GM12872 (cell line): ENCODE results near the gene PLIN5.

Source experiments
- CTCF ChIP-seq: IDR thresholded peaks from 3 replicates; pipeline ENCODE4 v1.5.1; 2011; ENCODE audit warnings: low read depth, mild to moderate bottlenecking, low read length, moderate library complexity; ENCODE audit not compliant: insufficient read depth

The PLIN5 gene

DNA sequence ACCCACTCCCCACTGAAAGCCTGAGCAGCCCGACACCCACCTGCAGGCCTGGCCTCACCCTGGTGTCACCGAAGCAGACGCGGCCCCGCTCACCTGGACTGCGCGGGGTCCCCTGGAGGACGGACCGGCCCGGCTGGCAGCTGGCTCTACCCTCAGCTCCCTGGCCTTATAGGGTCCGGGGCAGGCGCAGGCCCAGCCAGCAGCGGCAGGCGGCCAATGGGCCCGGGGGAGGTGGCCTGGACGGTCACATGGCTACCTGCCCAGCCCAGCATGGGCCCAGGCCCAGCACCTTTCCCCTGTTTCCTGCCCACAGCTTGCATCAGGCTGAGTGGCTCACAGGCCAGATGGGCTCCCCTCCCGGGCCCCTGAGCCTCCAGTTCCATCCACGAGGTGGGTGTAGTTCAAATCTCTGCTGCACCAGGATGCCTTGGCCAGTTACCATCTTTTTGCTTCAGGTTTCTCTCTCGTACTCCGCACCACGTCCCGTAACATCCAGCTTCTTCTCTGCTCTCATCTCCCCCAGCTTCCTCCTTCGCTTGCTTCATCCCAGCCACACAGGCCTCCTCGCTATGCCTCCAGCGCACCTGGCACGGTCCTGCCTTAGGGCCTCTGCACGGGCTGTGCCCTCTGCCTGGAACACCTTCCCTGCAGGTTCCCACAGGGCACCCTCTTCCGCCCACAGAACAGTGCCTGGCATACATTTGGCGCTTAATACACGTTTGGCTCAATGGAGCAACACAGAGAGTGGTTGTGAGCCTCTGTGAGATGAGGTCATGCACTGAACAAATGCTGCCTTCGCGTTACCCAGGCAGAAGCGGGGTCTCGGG, 16.5 kb downstream of the PLIN5 start, which contains the start of gene PLIN4:
Gene PLIN4, minus strand, starts transcription at position 142 of the 827 bp plus-strand sequence. CDS start 214 bp downstream, outside the sequence.
- no peak for TF ChIP-seq CTCF

DNA sequence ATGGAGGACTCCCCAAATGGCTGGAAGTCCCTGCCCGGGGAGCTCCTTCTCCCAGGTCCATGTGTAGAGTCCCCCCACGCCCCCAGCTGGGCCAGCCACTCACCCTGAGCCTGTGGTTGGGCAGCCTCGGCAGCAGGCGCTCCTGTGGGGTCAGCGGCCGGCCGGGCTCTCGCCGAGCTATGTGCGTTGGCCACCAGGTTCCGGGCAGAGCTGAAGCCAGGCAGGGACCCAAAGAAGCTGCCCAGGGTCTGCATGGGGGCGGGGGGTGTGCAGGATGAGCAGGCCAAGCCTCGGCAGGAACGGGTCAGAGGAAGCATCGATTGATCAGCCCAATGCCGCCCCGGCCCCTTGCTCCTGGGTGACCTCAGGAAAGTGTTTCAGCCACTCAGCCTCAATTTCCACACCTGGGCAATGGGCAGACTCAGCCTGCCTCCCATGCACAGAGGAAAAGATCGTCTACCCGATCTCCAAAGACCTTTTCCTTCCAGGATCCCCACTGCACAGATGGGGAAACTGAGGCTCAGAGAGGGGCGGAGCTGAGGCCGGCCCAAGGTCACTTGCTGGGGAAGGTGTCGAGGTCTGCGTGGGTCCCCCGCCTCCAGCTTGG, 17.5 kb downstream of the PLIN5 start:
- no peak for TF ChIP-seq CTCF

DNA sequence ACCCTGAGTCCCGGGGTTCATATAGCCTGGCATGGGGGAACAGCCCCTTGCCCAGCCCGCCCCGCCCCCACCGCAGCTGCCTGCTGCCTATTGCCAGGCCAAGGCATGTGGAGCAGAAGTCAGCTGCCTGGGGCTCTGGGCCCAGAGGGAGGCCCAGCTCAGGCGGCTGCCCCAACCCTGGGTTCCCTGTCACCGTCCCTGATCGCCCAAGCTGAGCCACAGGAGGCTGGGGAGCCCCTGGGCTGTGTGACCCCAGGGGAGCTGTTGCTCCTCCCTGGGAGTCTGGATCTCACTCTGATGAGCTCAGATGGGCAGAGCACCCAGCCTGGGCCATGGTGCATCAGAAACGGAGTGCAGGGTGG, 18.1 kb downstream of the PLIN5 start:
- no peak for TF ChIP-seq CTCF

GRCh38 chr19:4516199-4516938, 18.7 kb downstream of the PLIN5 start:
- no peak for TF ChIP-seq CTCF

DNA sequence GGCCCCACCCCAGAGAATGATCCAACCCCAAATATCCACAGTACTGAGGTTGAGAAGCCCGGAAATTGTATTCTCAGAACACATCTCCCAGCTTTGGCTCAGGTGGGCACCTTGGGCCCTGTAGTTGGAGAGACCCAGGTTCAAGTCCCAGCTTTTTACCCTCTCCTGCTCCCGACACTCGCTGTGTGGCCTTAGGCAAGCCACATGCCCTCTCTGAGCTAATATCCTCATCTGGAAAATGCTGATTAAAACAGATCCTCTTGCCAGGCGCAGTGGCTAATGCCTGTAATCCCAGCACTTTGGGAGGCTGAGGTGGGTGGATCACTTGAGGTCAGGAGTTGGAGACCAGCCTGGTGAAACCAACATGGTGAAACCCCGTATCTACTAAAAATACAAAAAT, 19.3 kb downstream of the PLIN5 start:
- no peak for TF ChIP-seq CTCF

GRCh38 chr19:4513248-4513647, 21.8 kb downstream of the PLIN5 start:
- no peak for TF ChIP-seq CTCF

DNA sequence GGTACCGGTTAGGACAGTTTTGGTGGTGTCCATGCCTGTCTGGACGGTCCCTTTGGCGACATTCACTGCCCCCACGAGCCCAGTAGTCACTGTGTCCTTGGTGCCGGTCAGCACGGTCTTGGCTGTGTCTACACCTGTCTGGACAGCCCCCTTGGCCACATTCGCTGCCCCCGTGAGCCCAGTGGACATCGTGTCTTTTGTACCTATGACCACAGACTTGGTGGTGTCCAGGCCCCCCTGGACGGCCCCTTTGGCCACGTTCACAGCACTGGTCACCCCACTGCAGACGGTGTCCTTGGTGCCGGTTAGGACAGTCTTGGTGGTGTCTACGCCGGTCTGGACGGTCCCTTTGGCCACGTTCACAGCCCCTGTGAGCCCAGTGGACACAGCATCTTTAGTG, 23.0 kb downstream of the PLIN5 start:
- no peak for TF ChIP-seq CTCF
